Measurements from ENCODE around the gene FAM216B. TPM values are rescaled to one million over a fixed set of nuclear protein-coding genes. Genes with fewer than 3 reads are reported as not detected.
A peak's percentile ranks its signal among the peaks of the same experiment; 100 is the strongest.

Gene FAM216B
- total RNA-seq, 2 donors from 2014 or later: not detected

DNA sequence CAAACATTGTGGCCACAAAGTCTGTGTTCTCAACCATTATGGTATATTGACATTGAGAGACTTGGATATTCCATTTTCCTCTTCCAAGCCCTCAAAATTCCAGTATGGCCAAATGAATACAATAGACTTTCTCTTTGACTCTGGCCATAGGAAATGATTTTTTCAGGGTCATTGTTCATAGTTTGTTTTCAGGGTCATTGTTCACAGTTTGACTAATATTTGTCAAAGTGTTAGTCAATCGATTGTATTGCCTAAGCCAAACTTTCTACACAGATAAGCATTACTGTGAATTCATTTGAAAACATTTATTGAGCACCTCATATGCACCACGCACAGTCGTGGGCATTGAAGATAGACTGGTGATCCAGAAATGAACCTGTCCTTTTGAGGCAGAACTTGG is 22.9 kb upstream of the FAM216B start:
- Mint-ChIP-seq H3K27me3 (ENCODE audit: insufficient read depth) (no peaks in the 10 kb centered on the region), H3K27ac (no peak overlapping the region)
- no peak for DNase-seq

GRCh38 chr13:42760951-42761350 is 20.4 kb upstream of the FAM216B start:
- H3K4me1 Mint-ChIP-seq: peaks cover 3% of the 10 kb centered on the region
- no peak overlapping the region for H3K27ac ChIP-seq (ENCODE audit: low read depth, low read length)
- no peak overlapping the region for H3K27ac Mint-ChIP-seq
- H3K36me3 Mint-ChIP-seq (ENCODE audit: low read depth): no peaks in the 10 kb centered on the region
- no peak overlapping the region for H3K9ac ChIP-seq (ENCODE audit: extremely low read depth, low read length, poor library complexity, severe bottlenecking)
- H3K36me3 ChIP-seq (ENCODE audit: control insufficient read depth, insufficient read depth, low read length): no peaks in the 10 kb centered on the region
- no peak overlapping the region for H3K4me3 ChIP-seq (ENCODE audit: low read length)
- H3K27me3 Mint-ChIP-seq (ENCODE audit: insufficient read depth): no peaks in the 10 kb centered on the region
- no peaks in the 10 kb centered on the region for H3K4me1 ChIP-seq (ENCODE audit: control insufficient read depth, insufficient read depth, low read length)
- no peaks in the 10 kb centered on the region for H3K27me3 ChIP-seq (ENCODE audit: control insufficient read depth, insufficient read depth, low read length, poor library complexity, severe bottlenecking)
- peaks cover 2% of the 10 kb centered on the region for H3K9me3 Mint-ChIP-seq
- H3K4me3 Mint-ChIP-seq: no peak overlapping the region
- 89 to 97% methylated on average over 3 to 5 of the region's 5 CpGs for WGBS, 2 experiments (ENCODE audit: insufficient coverage in 1 of 2, insufficient read length in 1 of 2)
- no peaks in the 10 kb centered on the region for H3K9me3 ChIP-seq (ENCODE audit: control insufficient read depth, low read length)
- TF ChIP-seq CTCF (conservative IDR thresholded peaks at IDR 0.05): no peak
- DNase-seq: no peak

More for the DNA sequence above, 22.9 kb upstream of the FAM216B start:
- WGBS, 2 experiments (ENCODE audit: insufficient coverage in 1 of 2, insufficient read length in 1 of 2): 92 to 100% methylated on average over 1 to 3 of the region's 3 CpGs
- H3K27me3 ChIP-seq (ENCODE audit: control insufficient read depth, insufficient read depth, low read length, poor library complexity, severe bottlenecking): no peaks in the 10 kb centered on the region
- H3K36me3 ChIP-seq (ENCODE audit: control insufficient read depth, insufficient read depth, low read length): no peaks in the 10 kb centered on the region
- Mint-ChIP-seq H3K4me1 (peaks cover 3% of the 10 kb centered on the region), H3K9me3 (peaks cover 2% of the 10 kb centered on the region), H3K36me3 (ENCODE audit: low read depth) (no peaks in the 10 kb centered on the region), H3K4me3 (no peak overlapping the region)
- no peak overlapping the region for H3K4me3 ChIP-seq (ENCODE audit: low read length)
- TF ChIP-seq CTCF (conservative IDR thresholded peaks at IDR 0.05): no peak
- no peak overlapping the region for H3K9ac ChIP-seq (ENCODE audit: extremely low read depth, low read length, poor library complexity, severe bottlenecking)
- no peak overlapping the region for H3K27ac ChIP-seq (ENCODE audit: low read depth, low read length)
- no peaks in the 10 kb centered on the region for H3K9me3 ChIP-seq (ENCODE audit: control insufficient read depth, low read length)
- no peaks in the 10 kb centered on the region for H3K4me1 ChIP-seq (ENCODE audit: control insufficient read depth, insufficient read depth, low read length)

GRCh38 chr13:42762251-42762650 is 19.1 kb upstream of the FAM216B start:
- Histone ChIP-seq H3K4me3 (ENCODE audit: low read length) (no peak overlapping the region), H3K9me3 (ENCODE audit: control insufficient read depth, low read length) (no peaks in the 10 kb centered on the region), H3K27ac (ENCODE audit: low read depth, low read length) (no peak overlapping the region), H3K36me3 (ENCODE audit: control insufficient read depth, insufficient read depth, low read length) (no peaks in the 10 kb centered on the region), H3K27me3 (ENCODE audit: control insufficient read depth, insufficient read depth, low read length, poor library complexity, severe bottlenecking) (no peaks in the 10 kb centered on the region), H3K4me1 (ENCODE audit: control insufficient read depth, insufficient read depth, low read length) (no peaks in the 10 kb centered on the region), H3K9ac (ENCODE audit: extremely low read depth, low read length, poor library complexity, severe bottlenecking) (no peak overlapping the region)
- Mint-ChIP-seq H3K4me1 (peaks cover 3% of the 10 kb centered on the region), H3K27ac (peak overlapping the region; percentile 5), H3K27me3 (ENCODE audit: insufficient read depth) (no peaks in the 10 kb centered on the region), H3K4me3 (no peak overlapping the region), H3K36me3 (ENCODE audit: low read depth) (no peaks in the 10 kb centered on the region), H3K9me3 (peaks cover 2% of the 10 kb centered on the region)
- DNase-seq: no peak
- no peak for TF ChIP-seq CTCF (conservative IDR thresholded peaks at IDR 0.05)
- 100% methylated on average over 1 to 2 of the region's 3 CpGs for WGBS, 2 experiments (ENCODE audit: insufficient coverage in 1 of 2, insufficient read length in 1 of 2)
